LNCAP (cell line): ENCODE measurements around the gene BRIP1.

Experiments used
- TF ChIP-seq, protein P1 (sequence below): fragments of 450-650 bp; IDR thresholded peaks from 2 replicates; pipeline ENCODE4 v1.5.1; 2017; ENCODE audit warnings: mild to moderate bottlenecking

The BRIP1 gene

DNA sequence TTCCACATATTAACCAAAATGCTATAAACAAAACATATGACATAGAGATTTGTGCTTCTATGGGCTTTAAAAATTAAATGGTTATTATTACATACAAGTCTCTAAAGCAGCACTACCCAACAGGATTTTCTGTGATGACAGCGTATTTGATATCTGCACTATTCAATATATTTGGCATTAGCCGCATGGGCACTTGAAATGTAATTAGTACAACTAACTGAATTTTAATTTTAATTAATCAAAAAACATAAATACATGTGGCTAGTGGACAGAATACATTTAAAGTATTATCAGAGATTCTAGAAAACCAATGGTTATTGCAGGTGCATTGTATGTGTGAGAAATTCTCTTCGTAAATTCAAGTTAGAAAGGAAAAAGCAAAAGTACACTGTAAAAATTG, 45.9 kb downstream of the BRIP1 start:
- TF ChIP-seq, protein P1, sequence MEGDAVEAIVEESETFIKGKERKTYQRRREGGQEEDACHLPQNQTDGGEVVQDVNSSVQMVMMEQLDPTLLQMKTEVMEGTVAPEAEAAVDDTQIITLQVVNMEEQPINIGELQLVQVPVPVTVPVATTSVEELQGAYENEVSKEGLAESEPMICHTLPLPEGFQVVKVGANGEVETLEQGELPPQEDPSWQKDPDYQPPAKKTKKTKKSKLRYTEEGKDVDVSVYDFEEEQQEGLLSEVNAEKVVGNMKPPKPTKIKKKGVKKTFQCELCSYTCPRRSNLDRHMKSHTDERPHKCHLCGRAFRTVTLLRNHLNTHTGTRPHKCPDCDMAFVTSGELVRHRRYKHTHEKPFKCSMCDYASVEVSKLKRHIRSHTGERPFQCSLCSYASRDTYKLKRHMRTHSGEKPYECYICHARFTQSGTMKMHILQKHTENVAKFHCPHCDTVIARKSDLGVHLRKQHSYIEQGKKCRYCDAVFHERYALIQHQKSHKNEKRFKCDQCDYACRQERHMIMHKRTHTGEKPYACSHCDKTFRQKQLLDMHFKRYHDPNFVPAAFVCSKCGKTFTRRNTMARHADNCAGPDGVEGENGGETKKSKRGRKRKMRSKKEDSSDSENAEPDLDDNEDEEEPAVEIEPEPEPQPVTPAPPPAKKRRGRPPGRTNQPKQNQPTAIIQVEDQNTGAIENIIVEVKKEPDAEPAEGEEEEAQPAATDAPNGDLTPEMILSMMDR: no peak

DNA sequence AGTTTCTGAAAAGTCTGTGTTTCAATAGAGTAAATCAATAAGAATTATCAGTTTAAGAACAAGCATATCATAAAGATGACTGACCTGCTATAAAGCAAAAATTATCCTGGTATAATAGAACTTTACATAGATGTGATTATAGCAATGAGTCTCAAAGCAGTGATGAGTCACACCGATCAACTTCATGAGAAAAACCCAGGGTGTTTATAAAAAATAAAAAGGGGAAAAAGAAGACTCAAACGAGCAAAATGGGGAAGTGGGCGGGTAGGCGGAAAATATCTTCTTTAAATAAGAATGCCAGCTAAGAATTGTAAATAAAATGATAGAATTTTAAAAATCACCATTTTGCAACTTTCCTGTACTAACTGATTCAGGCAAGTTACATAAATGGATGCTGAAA, 46.8 kb downstream of the BRIP1 start:
- TF ChIP-seq, protein P1: no peak

DNA sequence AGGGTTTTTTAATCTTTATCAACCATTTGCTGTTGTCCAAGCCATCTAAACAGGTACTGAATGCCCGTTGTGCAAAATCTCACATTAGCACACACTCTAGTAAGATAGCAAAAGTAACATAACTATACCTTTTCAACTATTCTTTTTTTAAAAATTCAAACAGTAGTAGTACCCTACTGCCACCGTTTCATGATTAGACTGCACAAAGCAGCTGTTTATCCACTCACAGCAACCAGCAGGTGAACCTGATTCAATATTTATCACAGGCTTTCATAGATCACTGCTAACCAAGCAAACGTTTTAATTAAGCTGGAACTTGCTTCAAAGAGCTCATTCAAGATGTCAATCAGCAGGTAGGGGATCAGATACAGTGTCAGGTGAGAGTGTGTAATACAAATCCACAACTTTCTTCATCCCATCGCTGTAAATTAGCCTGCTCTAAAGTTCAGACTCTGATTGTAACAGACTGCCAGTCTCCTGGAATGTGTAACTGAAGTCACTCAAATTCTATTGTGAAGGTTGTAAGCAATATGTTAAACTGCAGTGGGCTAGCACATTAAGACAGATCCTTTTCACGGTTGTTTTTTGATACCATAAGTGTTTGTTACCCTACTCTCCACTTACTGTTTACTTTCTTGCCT, 47.3 kb downstream of the BRIP1 start:
- TF ChIP-seq, protein P1: no peak

DNA sequence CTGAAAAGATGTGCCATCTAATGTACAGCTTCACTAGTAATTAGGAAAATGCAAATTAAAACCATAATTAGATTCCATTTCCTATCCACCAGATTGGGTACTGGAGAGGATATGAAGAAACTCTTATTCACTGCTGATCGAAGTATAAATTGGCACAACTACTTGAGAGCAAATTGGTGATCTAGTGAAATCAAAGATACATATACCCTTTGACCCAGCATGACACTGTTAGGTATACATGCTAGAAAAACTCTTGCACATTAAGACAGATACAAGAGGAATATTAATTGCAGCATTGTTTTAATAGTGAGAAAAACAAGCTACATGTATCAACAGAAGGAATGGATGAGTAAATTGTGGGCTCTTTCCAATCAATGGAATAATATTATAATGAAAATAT, 48.8 kb downstream of the BRIP1 start:
- TF ChIP-seq, protein P1: no peak

DNA sequence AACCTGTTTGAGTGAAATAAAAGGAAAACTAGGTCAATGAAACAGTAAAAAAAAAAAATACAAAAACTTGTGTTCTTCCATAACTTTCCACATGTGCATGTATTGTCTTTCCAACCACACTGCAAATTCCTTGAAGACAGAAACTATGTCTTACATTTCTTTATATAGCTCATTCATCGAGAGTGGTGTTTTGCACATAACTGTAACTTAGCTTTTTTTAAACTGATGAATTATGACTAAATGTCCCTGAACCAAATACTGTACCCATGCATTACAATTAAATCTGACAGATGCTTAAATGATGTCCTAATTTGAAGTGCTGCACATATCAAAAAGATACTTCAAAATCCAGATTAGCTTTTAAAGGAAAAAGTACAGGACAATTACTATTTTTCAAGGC, 50.1 kb downstream of the BRIP1 start:
- TF ChIP-seq, protein P1: no peak

DNA sequence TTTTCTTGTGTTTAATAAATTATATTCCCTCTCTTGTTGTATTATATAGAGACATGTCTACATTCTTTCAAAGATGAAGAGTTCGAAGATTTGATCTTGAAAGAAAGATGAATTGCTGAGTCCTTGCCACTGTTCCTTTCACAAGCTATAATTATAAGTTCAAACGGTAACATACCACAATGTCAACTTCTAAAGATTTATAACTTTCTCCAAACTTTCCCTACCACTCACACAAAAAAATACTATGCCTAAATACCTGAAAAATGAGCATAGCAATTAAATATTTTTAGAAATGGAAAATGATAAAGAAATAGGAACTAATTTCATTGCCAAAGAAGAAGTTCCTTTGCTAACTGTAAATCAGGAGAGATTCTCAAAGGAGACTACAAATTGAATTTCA, 50.6 kb downstream of the BRIP1 start:
- TF ChIP-seq, protein P1: no peak

DNA sequence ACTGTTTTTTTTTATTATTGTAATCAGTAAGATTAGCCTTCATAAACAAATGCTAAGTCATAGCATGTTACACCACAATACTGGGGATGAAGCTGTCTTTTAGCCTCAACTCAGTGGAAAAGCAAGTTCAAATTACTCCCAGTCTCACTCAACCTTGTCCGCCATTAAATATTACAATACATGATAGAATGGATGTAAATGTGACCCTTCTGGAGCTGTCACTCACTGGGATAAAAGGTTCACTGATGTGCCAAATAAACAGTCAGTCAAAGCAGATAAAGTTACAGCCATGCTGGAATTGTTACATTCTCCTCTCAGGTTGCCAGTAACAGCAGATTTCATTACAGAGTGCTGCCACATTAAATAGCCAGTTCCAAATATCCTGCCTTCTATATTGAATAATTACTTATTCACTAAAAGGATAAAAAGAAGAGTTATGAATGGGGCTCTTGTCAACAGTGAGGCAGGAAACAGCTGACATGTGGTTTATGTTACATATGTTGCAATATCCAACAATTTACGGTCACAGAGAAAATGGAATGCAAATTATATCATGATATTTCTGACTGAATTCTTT, 53.4 kb downstream of the BRIP1 start:
- TF ChIP-seq, protein P1: no peak

DNA sequence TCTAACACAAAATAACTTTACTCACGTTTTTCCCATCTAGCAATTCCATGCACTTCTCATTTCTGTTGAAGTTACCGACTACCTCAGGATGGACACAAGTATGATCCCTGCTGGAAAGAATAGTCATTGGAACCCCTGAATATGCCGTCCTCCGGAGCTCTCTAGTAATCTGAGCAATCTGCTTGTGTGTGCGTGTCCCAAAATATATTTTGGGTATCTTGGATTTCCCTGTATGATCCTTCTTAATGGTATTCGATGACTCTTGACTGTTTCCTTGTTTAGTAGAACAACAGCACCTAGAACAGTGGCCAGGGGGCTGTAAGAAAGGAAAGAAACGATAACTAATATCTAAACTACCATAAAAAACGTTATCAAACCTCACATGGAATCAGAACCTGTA, 54.9 kb downstream of the BRIP1 start:
- TF ChIP-seq, protein P1: no peak
